ENCODE measurements around the gene MVD. TPM values are rescaled to one million over a fixed set of nuclear protein-coding genes. Genes with fewer than 3 reads are reported as not detected.

MVD gene
- total RNA-seq, 4 donors from 2014 or later, result 27.0 to 32.4 (median 29.3) TPM

DNA sequence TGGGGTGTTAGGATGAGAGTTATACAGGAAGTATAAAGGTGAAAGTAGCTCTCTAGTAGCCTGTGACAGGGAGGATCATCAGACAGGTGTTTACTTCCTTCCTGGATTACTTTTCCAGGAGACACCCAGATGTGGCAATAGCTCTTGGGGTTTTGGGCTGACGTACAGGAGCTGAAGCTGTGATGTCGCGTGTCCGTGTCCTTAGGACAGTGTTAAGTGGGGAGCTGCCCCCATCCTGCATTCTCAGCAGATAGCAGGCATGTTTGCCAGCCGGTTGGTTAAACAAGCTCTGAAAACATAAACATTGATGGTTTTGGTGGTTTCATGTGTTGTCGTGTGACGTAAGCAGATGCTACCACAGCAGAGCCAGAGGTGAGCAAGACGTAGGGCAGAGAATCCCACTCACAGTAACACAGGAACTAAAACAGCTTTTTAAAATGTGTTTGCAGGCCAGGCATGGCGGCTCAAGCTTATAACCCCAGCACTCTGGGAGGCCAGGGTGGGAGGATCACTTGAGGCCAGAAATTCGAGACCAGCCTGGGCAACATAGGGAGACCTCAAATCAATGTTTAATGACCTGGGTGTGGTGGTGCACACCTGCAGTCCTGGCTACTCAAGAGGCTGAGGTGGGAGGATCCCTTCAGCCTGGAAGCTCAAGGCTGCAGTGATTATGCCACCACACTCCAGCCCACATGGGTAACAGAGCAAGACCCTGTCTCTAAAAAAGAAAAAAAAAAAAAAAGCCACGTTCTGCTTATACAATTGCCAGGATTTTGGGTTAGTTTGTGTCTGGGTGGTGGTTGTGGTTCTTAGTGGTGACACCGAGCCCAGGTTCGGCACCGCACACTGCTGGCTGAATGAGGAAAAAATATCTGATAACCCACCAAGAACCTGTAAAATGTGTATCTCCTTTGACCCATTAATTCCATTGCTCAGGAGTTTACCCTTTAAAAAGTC, 42.8 kb downstream of the MVD start:
- intact Hi-C loops (cut with DNase I), result no loop called here

DNA sequence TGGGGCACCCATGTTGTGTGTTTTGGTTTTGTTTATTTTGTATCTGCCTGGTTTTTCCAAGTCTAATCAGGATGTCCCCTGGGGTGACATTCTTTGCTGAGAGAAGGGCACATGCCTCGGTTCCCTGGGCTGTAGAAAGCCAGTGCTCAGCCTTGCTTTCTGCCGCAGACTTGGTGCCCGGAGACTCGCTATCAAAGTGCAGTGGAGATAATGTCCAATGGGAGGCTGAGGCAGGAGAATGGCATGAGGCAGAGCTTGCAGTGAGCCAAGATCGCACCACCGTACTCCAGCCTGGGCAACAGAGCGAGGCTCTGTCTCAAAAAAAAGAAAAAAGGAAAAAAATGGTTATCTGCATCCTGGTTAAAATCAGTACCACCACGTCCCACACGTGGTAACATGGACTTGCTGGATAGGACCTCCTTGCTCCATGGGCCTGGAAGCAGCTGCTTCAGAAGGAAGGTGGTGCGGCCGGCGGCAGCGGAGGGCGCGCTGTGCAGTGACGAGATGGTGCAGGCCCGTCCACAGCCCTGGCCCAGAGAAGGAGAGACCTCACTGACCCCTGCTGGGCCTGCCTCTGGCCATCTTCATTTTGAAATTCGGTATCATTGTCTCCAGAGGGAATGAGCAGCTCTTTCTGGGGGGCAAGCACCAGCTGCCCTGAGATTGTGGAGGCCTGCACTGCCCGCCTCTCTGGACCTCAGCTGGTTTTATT, 43.8 kb downstream of the MVD start:
- 96% methylated on average over 19 of the region's 19 CpGs for WGBS
- DNase-seq (ENCODE audit: extremely low spot score), result no peak
- intact Hi-C loops (cut with DNase I), result no loop called here
- H3K36me3 ChIP-seq, result peaks cover 22 to 84% (median 60%) of the 10 kb centered on the region in 4 donors
- peaks cover 0 to 19% (median 12%) of the 10 kb centered on the region in 4 donors for H3K4me1 ChIP-seq
- no peaks in the 10 kb centered on the region for H3K27me3 ChIP-seq
- H3K9me3 ChIP-seq, result no peaks in the 10 kb centered on the region
- H3K27ac ChIP-seq (replicated peaks in 1 of 4), result no peak overlapping the region
- no peak for TF ChIP-seq EP300 (IDR thresholded peaks at IDR 0.05)
- no peak for TF ChIP-seq POLR2A (IDR thresholded peaks at IDR 0.05; ENCODE audit: low read depth)
- no peak for TF ChIP-seq POLR2AphosphoS5 (IDR thresholded peaks at IDR 0.05)
- TF ChIP-seq, protein P1, sequence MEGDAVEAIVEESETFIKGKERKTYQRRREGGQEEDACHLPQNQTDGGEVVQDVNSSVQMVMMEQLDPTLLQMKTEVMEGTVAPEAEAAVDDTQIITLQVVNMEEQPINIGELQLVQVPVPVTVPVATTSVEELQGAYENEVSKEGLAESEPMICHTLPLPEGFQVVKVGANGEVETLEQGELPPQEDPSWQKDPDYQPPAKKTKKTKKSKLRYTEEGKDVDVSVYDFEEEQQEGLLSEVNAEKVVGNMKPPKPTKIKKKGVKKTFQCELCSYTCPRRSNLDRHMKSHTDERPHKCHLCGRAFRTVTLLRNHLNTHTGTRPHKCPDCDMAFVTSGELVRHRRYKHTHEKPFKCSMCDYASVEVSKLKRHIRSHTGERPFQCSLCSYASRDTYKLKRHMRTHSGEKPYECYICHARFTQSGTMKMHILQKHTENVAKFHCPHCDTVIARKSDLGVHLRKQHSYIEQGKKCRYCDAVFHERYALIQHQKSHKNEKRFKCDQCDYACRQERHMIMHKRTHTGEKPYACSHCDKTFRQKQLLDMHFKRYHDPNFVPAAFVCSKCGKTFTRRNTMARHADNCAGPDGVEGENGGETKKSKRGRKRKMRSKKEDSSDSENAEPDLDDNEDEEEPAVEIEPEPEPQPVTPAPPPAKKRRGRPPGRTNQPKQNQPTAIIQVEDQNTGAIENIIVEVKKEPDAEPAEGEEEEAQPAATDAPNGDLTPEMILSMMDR (IDR thresholded peaks at IDR 0.05), result no peak
- H3K4me3 ChIP-seq, result no peak overlapping the region

More for the DNA sequence above, 42.8 kb downstream of the MVD start:
- no peak for DNase-seq (ENCODE audit: extremely low spot score)
- 95% methylated on average over 13 of the region's 14 CpGs for WGBS
- Histone ChIP-seq H3K36me3 (peaks cover 33 to 88% (median 65%) of the 10 kb centered on the region in 4 donors), H3K4me1 (peaks cover 0 to 19% (median 8%) of the 10 kb centered on the region in 4 donors), H3K4me3 (no peak overlapping the region), H3K27me3 (no peaks in the 10 kb centered on the region), H3K9me3 (no peaks in the 10 kb centered on the region), H3K27ac (replicated peaks in 1 of 4) (no peak overlapping the region)
- TF ChIP-seq, protein P1 (IDR thresholded peaks at IDR 0.05), result no peak
- TF ChIP-seq POLR2AphosphoS5 (IDR thresholded peaks at IDR 0.05), result no peak
- no peak for TF ChIP-seq EP300 (IDR thresholded peaks at IDR 0.05)
- TF ChIP-seq POLR2A (IDR thresholded peaks at IDR 0.05; ENCODE audit: low read depth), result no peak

DNA sequence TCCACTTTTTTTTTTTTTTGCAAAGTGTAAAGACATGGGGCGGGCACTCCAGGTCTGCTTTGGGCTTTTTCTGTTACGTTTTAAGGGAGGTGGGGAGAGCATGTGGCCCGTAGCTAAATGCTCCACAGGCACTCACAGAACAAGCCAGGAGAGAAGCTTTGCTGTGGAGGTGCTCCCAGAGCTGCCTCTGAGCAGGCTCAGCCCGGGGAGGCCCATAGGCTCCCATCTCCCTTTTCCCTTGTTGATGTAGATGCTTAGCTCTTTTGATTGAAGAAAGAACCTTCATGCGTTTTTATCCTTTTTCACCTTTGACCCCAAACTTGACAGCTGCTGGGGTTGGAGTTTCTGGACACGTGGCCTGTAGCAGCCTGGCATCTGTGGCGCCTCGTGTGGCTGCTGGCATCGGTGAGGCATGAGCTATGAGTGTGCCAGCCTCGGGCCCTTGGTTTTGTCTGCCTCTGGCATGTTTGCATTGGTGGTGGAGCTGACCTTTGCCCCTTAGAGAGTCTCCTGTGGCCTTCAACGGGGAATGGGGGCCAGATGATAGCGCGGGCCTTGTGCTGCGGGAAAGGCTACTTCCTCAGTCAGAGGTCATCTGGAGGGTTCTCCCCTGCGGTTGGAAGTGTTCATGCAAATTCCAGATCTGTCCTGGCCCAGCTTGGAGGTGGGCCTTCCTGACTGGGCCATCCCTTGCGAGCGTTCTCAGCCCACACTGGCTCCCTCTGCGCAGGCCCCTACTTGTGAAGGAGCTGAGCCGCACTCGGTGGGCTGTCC, 44.5 kb downstream of the MVD start:
- intact Hi-C loops (cut with DNase I), result no loop called here
- DNase-seq (ENCODE audit: extremely low spot score), result no peak
- WGBS, result 83% methylated on average over 20 of the region's 20 CpGs
- H3K27me3 ChIP-seq, result no peaks in the 10 kb centered on the region
- peaks cover 15 to 80% (median 58%) of the 10 kb centered on the region in 4 donors for H3K36me3 ChIP-seq
- TF ChIP-seq POLR2AphosphoS5 (IDR thresholded peaks at IDR 0.05) (no peak), POLR2A (IDR thresholded peaks at IDR 0.05; ENCODE audit: low read depth) (no peak), EP300 (IDR thresholded peaks at IDR 0.05) (no peak)
- TF ChIP-seq, protein P1 (IDR thresholded peaks at IDR 0.05), result no peak
- no peak overlapping the region for H3K4me3 ChIP-seq
- H3K4me1 ChIP-seq, result peaks cover 0 to 19% (median 14%) of the 10 kb centered on the region in 4 donors
- H3K9me3 ChIP-seq, result no peaks in the 10 kb centered on the region
- no peak overlapping the region for H3K27ac ChIP-seq (replicated peaks in 1 of 4)

DNA sequence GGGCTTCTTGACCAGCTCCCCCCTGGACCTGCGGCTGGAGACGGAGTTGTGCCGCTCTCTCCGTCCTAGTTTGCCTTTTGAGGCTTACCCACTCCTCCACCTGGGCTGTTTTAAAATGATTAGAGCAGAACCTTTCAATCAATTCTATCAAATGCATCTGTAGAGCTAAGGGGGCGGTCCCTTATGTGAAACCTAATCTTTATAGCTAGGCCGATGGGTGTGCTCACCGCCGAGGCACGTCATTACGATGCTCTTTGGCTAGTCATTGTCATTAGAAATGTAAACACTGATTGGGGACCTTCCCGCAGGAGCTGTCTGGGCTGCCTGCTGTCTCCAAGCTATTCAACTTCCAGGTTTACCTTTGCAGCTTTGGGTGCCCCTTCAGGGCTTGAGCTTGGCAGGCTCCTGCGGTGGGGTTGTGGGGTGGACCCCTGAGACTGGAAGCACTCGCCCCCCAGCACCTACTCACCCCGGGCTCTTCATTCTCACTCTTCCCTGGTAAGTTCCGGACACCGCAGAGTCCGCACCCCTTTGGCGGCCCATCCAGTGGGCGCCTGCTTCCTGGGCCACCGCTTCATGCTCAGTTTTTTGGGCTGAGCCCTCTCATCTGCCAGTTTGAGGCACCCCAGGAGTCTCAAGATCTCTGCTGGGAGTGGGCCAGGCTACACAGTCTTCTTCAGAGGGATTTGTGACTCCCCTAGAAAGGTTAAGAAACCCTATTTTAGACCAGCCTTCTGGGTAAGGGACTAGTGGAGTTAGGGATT, 45.4 kb downstream of the MVD start:
- TF ChIP-seq, protein P1 (IDR thresholded peaks at IDR 0.05), result no peak
- no peak for TF ChIP-seq POLR2AphosphoS5 (IDR thresholded peaks at IDR 0.05)
- no peak for TF ChIP-seq EP300 (IDR thresholded peaks at IDR 0.05)
- TF ChIP-seq POLR2A (IDR thresholded peaks at IDR 0.05; ENCODE audit: low read depth), result no peak

More for the DNA sequence above, 45.4 kb downstream of the MVD start:
- Histone ChIP-seq H3K27me3 (no peaks in the 10 kb centered on the region), H3K4me1 (peaks cover 0 to 19% (median 14%) of the 10 kb centered on the region in 4 donors), H3K4me3 (no peak overlapping the region), H3K9me3 (no peaks in the 10 kb centered on the region), H3K36me3 (peaks cover 6 to 80% (median 52%) of the 10 kb centered on the region in 4 donors), H3K27ac (replicated peaks in 1 of 4) (no peak overlapping the region)
- 88% methylated on average over 20 of the region's 20 CpGs for WGBS
- DNase-seq (ENCODE audit: extremely low spot score), result no peak
- intact Hi-C loops (cut with DNase I), result no loop called here
